HepG2 (cell line): ENCODE data around the gene HTN3. TPM values are rescaled to one million over a fixed set of nuclear protein-coding genes. Genes with fewer than 3 reads are reported as not detected.

Experiments used
- CEBPB ChIP-seq: IDR thresholded peaks from 2 replicates; pipeline ENCODE4 v1.6.1; 2011; ENCODE audit warnings: low read depth, low read length, improper control_type of control experiment, borderline replicate concordance
- DPF2 ChIP-seq: sonication (generic); formaldehyde crosslinking; IDR thresholded peaks from 2 replicates; pipeline ENCODE4 v1.4.0; 2020; ENCODE audit warnings: mild to moderate bottlenecking, low read depth, missing genetic modification reagents, borderline replicate concordance
- FOXA1 ChIP-seq, 2 experiments: fragments of 450-650 bp in 1 of 2; sonication (generic) in 1 of 2; formaldehyde crosslinking in 1 of 2; IDR thresholded peaks; 2 replicates each; pipeline versions ENCODE4 v1.4.0 to v1.6.1; 2016 to 2020; ENCODE audit warnings: missing genetic modification reagents in 1 of 2
- NFE2 ChIP-seq: sonication (generic); formaldehyde crosslinking; IDR thresholded peaks from 2 replicates; pipeline ENCODE4 v1.4.0; 2020; ENCODE audit warnings: missing genetic modification reagents
- RXRB ChIP-seq: IDR thresholded peaks from 2 replicates; pipeline ENCODE4 v1.6.1; 2016; ENCODE audit warnings: borderline replicate concordance, missing genetic modification reagents, missing compliant biosample characterization
- SETDB1 ChIP-seq: sonication (generic); formaldehyde crosslinking; IDR thresholded peaks from 2 replicates; pipeline ENCODE4 v1.5.1; 2020; ENCODE audit warnings: missing genetic modification reagents, mild to moderate bottlenecking, borderline replicate concordance
- TEAD3 ChIP-seq: optimal IDR thresholded peaks from 2 replicates; pipeline ENCODE3; 2016; ENCODE audit warnings: borderline replicate concordance
- YY1 ChIP-seq: IDR thresholded peaks from 2 replicates; pipeline ENCODE4 v1.6.1; 2011; ENCODE audit warnings: low read length, low read depth, moderate library complexity, mild to moderate bottlenecking; ENCODE audit not compliant: insufficient read depth, insufficient replicate concordance
- polyA plus RNA-seq, 8 experiments: library from polyadenylated mRNA; depleted of rRNA in 3 of 8; stranded (reverse) in 7 of 8; unstranded in 1 of 8; fragments of >200 nt; fragmentation: Illumina TruSeq in 4 of 8; extraction: Trizol in 4 of 8; gene quantifications; 2 replicates each; pipeline versions ENCODE4 v1.2.1 to v1.2.3, GENCODE V29; 2011 to 2016; ENCODE audit warnings: low read depth in 4 of 8, missing spikeins in 1 of 8, mixed read lengths in 1 of 8; ENCODE audit not compliant: insufficient read depth in 1 of 8
- total RNA-seq, 5 experiments: library from RNA; depleted of rRNA; stranded (reverse); fragments of >200 nt; fragmentation: Illumina TruSeq; extraction: Trizol; gene quantifications; 2 replicates each; pipeline ENCODE4 v1.2.3, GENCODE V29; 2016; ENCODE audit warnings: low read depth in 1 of 5
- TF ChIP-seq, protein P1 (sequence below): sonication (generic); formaldehyde crosslinking; IDR thresholded peaks from 2 replicates; pipeline ENCODE4 v1.4.0; 2020; ENCODE audit warnings: missing genetic modification reagents
- TF ChIP-seq, protein P2 (sequence below): IDR thresholded peaks from 2 replicates; pipeline ENCODE4 v1.6.1; 2016; ENCODE audit warnings: control low read depth
- TF ChIP-seq, protein P3 (sequence below), 2 experiments: sonication (generic) in 1 of 2; formaldehyde crosslinking in 1 of 2; IDR thresholded peaks; 2 replicates each; pipeline versions ENCODE4 v1.4.0 to v1.6.1; 2016 to 2020; ENCODE audit warnings: borderline replicate concordance in 1 of 2, low read depth in 1 of 2, mild to moderate bottlenecking in 1 of 2, missing genetic modification reagents in 1 of 2
- TF ChIP-seq, protein P4 (sequence below): sonication (generic); formaldehyde crosslinking; IDR thresholded peaks from 2 replicates; pipeline ENCODE4 v1.4.0; 2020; ENCODE audit warnings: missing genetic modification reagents
- TF ChIP-seq, protein P5 (sequence below): sonication (generic); formaldehyde crosslinking; IDR thresholded peaks from 2 replicates; pipeline ENCODE4 v1.4.0; 2020; ENCODE audit warnings: mild to moderate bottlenecking, missing genetic modification reagents
- TF ChIP-seq, protein P6 (sequence below): sonication (generic); formaldehyde crosslinking; IDR thresholded peaks from 2 replicates; pipeline ENCODE4 v1.4.0; 2020; ENCODE audit warnings: missing genetic modification reagents

HTN3 gene
- total and polyA plus RNA-seq, 2 of the 13 experiments (the other 11 are each of a cell fraction or from before 2014, with no cell fraction given): not detected

DNA sequence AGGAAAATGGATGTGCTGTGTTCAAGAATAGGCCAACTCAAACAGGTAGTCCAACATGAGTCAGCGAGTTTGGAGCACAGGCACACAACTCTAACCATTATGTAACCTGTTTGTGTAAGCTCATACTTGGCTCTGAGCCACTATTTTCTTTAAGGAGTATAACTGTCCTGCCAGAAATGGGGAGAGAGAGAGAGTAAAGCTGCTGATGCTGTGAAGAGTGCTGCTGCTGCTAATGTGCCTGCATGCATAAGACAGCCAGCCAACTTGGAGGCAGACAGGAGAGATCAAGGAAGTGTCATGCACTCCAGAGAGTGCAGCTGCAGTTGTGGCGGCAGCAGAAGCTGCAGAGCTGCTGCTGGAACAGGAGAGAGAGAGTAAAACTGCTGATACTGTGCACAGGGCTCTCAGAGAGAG is 44.2 kb upstream of the HTN3 start (continued):
- TF ChIP-seq, protein P1, sequence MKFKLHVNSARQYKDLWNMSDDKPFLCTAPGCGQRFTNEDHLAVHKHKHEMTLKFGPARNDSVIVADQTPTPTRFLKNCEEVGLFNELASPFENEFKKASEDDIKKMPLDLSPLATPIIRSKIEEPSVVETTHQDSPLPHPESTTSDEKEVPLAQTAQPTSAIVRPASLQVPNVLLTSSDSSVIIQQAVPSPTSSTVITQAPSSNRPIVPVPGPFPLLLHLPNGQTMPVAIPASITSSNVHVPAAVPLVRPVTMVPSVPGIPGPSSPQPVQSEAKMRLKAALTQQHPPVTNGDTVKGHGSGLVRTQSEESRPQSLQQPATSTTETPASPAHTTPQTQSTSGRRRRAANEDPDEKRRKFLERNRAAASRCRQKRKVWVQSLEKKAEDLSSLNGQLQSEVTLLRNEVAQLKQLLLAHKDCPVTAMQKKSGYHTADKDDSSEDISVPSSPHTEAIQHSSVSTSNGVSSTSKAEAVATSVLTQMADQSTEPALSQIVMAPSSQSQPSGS: peak; percentile 74
- 0 out of 2 replicates have a peak, but pooled peaks have one; percentile 27 for TF ChIP-seq DPF2 (CRISPR knock-in tag)
- TF ChIP-seq NFE2 (CRISPR knock-in tag): peak; percentile 90
- TF ChIP-seq TEAD3 (CRISPR knock-in tag): peak; percentile 62
- TF ChIP-seq YY1: no peak
- TF ChIP-seq, protein P2, sequence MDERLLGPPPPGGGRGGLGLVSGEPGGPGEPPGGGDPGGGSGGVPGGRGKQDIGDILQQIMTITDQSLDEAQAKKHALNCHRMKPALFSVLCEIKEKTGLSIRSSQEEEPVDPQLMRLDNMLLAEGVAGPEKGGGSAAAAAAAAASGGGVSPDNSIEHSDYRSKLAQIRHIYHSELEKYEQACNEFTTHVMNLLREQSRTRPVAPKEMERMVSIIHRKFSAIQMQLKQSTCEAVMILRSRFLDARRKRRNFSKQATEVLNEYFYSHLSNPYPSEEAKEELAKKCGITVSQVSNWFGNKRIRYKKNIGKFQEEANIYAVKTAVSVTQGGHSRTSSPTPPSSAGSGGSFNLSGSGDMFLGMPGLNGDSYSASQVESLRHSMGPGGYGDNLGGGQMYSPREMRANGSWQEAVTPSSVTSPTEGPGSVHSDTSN (CRISPR knock-in tag): no peak
- peak; percentile 19; the same call in 1 of the 2 replicates for TF ChIP-seq CEBPB
- peak; percentile 71 for TF ChIP-seq RXRB (CRISPR knock-in tag)
- TF ChIP-seq, protein P3, sequence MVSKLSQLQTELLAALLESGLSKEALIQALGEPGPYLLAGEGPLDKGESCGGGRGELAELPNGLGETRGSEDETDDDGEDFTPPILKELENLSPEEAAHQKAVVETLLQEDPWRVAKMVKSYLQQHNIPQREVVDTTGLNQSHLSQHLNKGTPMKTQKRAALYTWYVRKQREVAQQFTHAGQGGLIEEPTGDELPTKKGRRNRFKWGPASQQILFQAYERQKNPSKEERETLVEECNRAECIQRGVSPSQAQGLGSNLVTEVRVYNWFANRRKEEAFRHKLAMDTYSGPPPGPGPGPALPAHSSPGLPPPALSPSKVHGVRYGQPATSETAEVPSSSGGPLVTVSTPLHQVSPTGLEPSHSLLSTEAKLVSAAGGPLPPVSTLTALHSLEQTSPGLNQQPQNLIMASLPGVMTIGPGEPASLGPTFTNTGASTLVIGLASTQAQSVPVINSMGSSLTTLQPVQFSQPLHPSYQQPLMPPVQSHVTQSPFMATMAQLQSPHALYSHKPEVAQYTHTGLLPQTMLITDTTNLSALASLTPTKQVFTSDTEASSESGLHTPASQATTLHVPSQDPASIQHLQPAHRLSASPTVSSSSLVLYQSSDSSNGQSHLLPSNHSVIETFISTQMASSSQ (IDR thresholded peaks at IDR 0.05; ENCODE audit: low read depth): 0 out of 2 replicates have a peak, but pooled peaks have one; percentile 39
- TF ChIP-seq, protein P3 (CRISPR knock-in tag; IDR thresholded peaks at IDR 0.05; ENCODE audit: borderline replicate concordance): no peak; the same call in 1 of the 2 replicates
- TF ChIP-seq, protein P4, sequence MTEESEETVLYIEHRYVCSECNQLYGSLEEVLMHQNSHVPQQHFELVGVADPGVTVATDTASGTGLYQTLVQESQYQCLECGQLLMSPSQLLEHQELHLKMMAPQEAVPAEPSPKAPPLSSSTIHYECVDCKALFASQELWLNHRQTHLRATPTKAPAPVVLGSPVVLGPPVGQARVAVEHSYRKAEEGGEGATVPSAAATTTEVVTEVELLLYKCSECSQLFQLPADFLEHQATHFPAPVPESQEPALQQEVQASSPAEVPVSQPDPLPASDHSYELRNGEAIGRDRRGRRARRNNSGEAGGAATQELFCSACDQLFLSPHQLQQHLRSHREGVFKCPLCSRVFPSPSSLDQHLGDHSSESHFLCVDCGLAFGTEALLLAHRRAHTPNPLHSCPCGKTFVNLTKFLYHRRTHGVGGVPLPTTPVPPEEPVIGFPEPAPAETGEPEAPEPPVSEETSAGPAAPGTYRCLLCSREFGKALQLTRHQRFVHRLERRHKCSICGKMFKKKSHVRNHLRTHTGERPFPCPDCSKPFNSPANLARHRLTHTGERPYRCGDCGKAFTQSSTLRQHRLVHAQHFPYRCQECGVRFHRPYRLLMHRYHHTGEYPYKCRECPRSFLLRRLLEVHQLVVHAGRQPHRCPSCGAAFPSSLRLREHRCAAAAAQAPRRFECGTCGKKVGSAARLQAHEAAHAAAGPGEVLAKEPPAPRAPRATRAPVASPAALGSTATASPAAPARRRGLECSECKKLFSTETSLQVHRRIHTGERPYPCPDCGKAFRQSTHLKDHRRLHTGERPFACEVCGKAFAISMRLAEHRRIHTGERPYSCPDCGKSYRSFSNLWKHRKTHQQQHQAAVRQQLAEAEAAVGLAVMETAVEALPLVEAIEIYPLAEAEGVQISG (CRISPR knock-in tag): 0 out of 2 replicates have a peak, but pooled peaks have one; percentile 26
- TF ChIP-seq, protein P5, sequence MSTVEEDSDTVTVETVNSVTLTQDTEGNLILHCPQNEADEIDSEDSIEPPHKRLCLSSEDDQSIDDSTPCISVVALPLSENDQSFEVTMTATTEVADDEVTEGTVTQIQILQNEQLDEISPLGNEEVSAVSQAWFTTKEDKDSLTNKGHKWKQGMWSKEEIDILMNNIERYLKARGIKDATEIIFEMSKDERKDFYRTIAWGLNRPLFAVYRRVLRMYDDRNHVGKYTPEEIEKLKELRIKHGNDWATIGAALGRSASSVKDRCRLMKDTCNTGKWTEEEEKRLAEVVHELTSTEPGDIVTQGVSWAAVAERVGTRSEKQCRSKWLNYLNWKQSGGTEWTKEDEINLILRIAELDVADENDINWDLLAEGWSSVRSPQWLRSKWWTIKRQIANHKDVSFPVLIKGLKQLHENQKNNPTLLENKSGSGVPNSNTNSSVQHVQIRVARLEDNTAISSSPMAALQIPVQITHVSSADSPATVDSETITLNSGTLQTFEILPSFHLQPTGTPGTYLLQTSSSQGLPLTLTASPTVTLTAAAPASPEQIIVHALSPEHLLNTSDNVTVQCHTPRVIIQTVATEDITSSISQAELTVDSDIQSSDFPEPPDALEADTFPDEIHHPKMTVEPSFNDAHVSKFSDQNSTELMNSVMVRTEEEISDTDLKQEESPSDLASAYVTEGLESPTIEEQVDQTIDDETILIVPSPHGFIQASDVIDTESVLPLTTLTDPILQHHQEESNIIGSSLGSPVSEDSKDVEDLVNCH (CRISPR knock-in tag): no peak
- no peak for TF ChIP-seq SETDB1 (CRISPR knock-in tag)
- TF ChIP-seq, protein P6, sequence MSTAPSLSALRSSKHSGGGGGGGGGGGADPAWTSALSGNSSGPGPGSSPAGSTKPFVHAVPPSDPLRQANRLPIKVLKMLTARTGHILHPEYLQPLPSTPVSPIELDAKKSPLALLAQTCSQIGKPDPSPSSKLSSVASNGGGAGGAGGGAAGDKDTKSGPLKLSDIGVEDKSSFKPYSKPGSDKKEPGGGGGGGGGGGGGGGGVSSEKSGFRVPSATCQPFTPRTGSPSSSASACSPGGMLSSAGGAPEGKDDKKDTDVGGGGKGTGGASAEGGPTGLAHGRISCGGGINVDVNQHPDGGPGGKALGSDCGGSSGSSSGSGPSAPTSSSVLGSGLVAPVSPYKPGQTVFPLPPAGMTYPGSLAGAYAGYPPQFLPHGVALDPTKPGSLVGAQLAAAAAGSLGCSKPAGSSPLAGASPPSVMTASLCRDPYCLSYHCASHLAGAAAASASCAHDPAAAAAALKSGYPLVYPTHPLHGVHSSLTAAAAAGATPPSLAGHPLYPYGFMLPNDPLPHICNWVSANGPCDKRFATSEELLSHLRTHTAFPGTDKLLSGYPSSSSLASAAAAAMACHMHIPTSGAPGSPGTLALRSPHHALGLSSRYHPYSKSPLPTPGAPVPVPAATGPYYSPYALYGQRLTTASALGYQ: 0 out of 2 replicates have a peak, but pooled peaks have one; percentile 41
- no peak for TF ChIP-seq FOXA1 (IDR thresholded peaks at IDR 0.05)
- TF ChIP-seq FOXA1 (CRISPR knock-in tag; IDR thresholded peaks at IDR 0.05): peak; percentile 47
